CD4-positive, alpha-beta T cell treated with Interleukin-2 at 100 ng/mL for 4 hours (primary cell): Measurements from ENCODE around the gene GH1.

Source experiments
- DNase-seq: peaks from one replicate; pipeline ENCODE4 v3.0.0-alpha.2; 2020; ENCODE audit warnings: low spot score

GH1 gene

GRCh38 chr17:63944736-63945499 lies 26.3 kb upstream of the GH1 start:
- no peak for DNase-seq

- DNase-seq, result no peak
These were observed 25.1 kb upstream of the GH1 start for GRCh38 chr17:63943745-63944144.

- DNase-seq, result no peak
These were observed 23.8 kb upstream of the GH1 start for GRCh38 chr17:63942309-63942985.

- DNase-seq, result no peak
These were observed 23.1 kb upstream of the GH1 start for GRCh38 chr17:63941751-63942150.

- DNase-seq, result no peak
These were observed 22.5 kb upstream of the GH1 start for GRCh38 chr17:63941162-63941561.

GRCh38 chr17:63940584-63940983 lies 21.9 kb upstream of the GH1 start:
- no peak for DNase-seq

- DNase-seq, result no peak
These were observed 21.2 kb upstream of the GH1 start for GRCh38 chr17:63939884-63940283.

GRCh38 chr17:63939401-63939800 lies 20.8 kb upstream of the GH1 start:
- DNase-seq, result no peak

GRCh38 chr17:63937920-63938319 lies 19.3 kb upstream of the GH1 start:
- DNase-seq, result no peak

GRCh38 chr17:63937319-63937718 lies 18.7 kb upstream of the GH1 start:
- DNase-seq, result no peak

- no peak for DNase-seq
These were observed 15.8 kb upstream of the GH1 start for GRCh38 chr17:63934183-63935112.

GRCh38 chr17:63933598-63933997 lies 15.0 kb upstream of the GH1 start:
- DNase-seq, result no peak

- no peak for DNase-seq
These were observed 14.1 kb upstream of the GH1 start for GRCh38 chr17:63932721-63933120.

GRCh38 chr17:63931981-63932561 lies 13.4 kb upstream of the GH1 start, which contains the start of gene CD79B:
Gene CD79B, minus strand, starts transcription at chr17:63932331. Its CDS starts 70 bp downstream, at chr17:63932261.
- peak; percentile 32 for DNase-seq

GRCh38 chr17:63930951-63931575 lies 12.4 kb upstream of the GH1 start:
- peak; percentile 57 for DNase-seq

GRCh38 chr17:63929860-63930766 lies 11.5 kb upstream of the GH1 start:
- no peak for DNase-seq

GRCh38 chr17:63928966-63929695 lies 10.5 kb upstream of the GH1 start:
- no peak for DNase-seq

GRCh38 chr17:63928172-63928666 lies 9.6 kb upstream of the GH1 start:
- DNase-seq, result no peak

- no peak for DNase-seq
These were observed 9.0 kb upstream of the GH1 start for GRCh38 chr17:63927464-63928171.
